ENCODE data around the gene SLC7A14.

Gene SLC7A14

DNA sequence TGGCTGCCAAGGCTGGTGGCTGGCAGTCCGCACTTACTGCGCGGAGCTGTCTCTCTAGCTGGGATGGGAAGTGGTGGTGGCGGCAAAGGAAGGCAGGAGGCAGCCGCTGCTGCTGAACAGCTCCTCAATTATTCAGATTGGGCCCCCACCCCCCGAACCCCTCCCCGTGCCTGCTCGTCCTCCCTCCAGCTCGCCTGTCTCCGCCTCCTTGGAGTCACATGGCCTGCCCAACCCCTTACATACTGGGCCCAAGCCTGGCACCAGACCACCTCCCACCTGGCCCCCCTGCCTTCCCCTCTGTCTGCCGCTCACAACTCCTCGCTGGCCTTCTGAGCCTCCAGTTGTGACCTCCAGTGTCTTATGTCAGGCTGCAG, at the start of gene SLC7A14:
Gene SLC7A14, minus strand, starts transcription at position 139 of the 374 bp plus-strand sequence. CDS start 59,139 bp downstream, outside the sequence.
- no peak for DNase-seq

DNA sequence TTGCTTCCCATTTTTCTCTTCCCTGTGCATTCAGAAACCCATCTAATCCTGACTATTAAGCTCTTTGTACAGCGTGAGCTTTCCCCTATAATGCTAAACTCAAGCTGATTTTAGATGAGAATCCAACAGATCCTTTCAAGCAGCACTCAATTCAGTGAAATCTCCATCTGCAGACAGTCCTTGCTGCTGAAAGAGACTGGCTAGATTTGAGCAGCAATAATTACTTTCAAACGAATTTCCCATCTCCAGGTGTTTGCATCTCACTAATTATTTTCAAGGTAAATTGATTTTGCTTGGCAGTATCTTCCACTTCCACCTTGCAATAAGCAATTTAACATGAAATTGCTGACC, 49.5 kb upstream of the SLC7A14 start:
- DNase-seq, result no peak

DNA sequence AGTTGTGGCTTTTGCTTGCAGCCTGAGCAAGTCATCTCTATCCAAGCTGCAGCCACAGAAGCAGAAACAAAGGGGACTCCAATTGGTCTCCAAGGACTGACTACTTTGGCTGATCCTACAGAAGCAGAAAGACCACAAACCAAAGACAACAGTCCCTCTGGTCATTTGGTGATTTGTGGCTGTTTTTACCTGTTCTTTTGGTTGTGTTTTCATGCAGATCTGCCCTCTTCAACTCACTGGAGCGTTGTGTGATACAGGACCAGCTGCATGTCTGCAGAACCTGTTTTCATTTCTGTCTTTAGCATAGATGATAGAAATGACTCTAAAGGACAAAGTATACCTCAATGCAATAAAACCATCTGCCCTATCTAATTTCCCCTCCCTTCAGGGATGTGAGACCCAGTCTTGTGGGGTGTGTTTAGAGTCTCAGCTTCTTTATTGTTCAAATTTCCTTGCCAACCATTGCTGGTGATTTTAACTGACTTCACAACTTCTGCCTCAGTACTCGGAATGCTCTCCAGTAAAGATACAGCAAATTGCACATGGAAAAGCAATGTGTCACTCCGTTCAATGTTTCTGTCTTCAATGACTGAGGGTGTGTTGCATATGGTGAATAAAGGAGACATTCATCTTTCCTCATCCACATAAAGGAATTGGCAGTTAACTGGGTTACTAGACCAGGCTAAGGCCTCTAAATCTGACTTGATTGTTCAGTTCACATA, 48.9 kb upstream of the SLC7A14 start:
- no peak for DNase-seq

DNA sequence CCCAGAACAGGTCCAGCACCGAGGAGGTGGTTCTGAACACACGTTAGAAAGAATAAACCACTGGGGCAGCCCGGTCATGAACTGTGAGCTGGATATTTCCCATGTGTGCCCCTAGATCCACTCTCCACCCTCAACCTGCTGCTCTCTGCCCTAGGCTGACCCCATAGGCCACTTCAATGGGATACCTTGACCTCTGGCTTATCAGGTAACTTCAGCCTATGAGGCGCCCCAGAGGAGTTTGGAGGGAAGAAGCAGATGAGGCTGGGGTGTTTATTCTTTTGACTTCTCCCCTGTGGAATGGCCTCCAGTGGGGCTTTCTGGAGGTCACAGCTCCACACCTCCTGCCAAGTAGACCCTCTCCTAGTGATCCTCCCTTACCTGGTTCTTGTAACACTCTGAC, 47.7 kb upstream of the SLC7A14 start:
- no peak for DNase-seq

DNA sequence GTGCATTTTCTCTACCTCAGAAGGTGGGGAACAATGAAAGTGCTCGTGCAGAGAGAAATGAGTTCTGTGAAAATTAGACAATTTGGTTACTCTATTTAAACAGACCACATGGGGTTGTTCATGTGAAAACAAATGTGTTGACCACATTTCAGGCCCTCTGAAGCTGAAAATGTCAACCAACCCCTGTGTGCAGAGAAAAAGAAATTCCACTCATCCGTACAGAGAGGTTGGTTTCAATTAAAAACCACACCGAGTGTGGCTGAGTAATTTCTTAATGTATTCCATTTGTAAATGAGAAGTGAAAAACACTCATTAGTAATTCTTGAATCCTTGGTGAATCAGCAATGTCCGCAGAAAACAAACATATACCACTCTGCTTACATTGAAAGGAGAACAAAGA, 46.9 kb upstream of the SLC7A14 start:
- no peak for DNase-seq

DNA sequence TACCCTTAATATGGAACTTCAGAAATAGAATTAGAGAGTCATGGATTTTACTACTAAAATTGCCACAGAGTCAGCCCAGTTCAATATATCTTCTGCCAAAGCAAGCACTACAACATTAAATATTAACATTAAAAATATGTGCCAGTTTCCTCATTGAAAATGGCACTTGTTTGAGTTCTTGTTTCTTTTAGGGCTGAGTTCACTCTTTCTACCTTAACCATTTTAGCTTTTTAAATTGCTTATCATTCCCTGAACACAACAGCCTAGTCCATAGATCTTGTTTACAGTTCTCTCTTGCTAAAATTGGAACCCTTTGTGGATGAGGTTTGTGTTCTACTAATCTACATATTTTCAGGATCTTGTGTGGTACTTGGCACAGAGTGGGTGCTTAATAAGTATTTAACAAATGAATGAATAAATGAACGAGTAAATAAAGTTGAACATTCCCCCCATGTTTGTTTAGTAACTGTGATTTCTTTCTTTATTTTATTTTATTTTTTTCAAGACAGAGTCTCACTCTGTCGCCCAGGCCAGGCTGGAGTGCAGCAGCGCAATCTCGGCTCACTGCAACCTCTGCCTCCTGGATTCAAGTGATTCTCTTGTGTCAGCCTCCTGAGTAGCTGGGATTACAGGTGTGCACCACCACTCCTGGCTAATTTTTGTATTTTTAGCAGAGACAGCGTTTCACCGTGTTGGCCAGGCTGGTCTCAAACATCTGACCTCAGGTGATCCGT, 46.0 kb upstream of the SLC7A14 start:
- DNase-seq, result no peak

DNA sequence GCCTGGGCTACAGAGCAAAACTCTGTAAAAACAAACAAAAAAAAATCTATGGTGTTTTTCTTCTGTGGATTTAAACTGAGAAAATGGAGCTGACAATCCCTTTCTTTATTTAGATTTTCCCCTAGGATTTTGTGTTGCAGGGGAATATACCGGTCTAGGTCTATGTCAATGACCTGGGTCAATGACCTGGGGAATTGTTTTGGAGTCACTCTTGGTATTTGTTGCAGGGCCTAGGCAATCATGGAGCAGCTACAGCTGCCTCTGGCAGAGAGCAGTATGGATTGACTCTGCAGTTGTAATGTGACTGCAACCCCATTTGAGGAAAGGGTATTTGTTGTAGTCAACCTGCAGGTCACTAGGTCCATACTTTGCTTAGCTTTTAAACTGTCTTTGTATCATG, 37.6 kb upstream of the SLC7A14 start:
- DNase-seq, result no peak

DNA sequence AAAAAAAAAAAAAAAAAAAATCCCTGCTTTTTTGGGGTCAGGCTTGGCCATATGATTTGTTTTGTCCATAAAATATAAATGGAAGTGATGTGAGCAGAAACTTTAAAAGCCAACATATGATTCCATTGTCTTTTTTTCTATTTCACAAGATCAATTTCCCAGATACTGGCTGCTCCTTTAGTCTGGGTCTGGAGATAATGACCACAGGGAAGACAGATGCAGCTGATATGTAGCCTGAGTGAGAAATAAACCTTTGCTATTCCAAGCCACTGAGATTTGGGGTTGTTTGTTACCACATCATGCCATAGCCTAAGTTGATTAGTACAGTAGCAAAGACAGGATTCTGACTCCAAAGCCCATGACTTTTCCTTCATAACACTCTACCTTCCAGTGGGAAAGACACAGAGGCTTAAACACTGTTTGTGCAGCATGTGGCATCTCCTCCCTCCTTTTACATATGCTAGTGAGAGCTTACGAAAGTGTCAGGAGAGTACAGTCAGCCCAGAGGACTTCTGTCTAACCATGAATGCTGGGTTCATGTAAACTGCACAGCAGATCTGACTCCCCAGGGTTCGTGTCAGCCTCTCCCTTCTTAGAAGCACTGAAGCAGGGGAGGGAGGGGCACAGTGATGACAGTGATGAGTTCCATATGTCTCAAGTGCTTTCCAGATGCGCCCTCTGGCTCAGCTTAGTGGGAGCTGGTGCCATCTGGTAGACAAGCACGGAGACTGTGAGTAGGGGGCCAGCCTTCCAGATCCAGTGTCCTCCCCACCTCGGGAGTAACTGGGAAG, 36.7 kb upstream of the SLC7A14 start:
- no peak for DNase-seq

DNA sequence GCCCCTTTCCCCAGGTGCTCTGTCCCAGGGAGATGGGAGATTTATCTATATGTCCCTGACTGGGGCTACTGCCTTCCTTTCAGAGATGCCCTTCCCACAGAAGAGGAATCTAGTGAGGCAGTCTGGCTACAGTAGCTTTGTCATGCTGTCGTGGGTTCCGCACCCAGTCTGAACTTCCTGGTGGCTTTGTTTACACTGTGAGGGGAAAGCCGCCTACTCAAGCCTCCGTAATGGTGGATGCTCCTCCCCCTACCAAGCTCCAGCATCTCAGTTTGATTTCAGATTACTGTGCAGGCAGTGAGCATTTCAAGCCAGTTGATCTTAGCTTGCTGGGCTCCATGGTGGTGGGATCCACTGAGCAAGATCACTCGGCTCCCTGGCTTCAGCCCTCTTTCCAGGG, 35.4 kb upstream of the SLC7A14 start:
- no peak for DNase-seq

DNA sequence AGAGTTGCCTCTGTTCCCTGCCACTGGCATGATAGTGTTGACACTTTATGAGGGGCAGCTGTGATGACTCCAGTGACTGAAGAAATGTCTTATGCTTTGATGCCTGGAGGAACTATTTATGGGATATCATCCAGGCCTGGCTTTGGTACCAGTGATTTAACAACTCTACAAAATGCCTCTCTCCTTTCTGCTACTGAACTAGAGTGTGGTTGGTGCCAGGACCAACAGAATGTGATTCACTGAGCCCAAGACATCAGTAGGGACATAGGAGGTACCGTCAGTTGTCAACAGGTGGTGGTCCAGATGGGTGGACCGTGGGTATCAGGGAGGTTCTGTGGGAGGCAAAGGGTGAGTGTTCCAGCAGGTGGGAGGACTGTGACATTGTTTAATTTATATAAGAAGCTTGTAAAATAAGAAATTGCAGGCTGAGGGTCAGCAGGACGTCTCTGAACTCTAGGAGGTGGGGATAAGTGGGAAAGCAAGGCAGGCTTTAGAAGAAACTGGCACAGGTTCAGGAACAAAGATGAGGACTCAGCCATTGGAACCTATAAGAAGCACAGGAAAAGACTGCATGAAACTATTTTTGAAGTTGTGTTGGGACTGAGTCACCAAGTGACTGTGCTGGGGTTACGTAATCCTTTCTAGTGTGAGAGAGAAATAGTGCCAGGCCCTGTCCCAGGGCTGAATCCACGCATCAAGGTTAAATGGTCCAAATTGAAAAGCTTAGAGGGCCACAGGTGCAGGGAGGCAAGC, 28.5 kb upstream of the SLC7A14 start:
- no peak for DNase-seq

DNA sequence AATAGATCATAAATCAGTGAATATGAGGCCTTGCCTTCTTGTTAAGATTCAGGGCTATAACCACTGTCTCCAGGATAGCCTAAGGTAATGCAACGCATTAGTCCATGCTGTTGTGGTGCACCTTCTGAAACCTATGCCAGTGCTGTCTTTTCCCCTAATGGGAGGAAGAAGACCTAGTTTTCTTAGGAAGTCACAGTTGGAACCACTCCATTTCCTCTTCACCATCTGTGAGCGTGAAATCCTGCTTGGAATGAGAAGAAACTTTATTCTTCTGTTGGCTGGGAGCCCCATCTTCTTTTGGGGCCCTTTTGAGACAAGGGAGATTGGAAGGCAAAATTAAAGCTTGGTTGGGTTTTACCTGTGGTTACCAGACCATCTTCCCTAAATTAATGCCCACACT, 25.9 kb upstream of the SLC7A14 start:
- no peak for DNase-seq

DNA sequence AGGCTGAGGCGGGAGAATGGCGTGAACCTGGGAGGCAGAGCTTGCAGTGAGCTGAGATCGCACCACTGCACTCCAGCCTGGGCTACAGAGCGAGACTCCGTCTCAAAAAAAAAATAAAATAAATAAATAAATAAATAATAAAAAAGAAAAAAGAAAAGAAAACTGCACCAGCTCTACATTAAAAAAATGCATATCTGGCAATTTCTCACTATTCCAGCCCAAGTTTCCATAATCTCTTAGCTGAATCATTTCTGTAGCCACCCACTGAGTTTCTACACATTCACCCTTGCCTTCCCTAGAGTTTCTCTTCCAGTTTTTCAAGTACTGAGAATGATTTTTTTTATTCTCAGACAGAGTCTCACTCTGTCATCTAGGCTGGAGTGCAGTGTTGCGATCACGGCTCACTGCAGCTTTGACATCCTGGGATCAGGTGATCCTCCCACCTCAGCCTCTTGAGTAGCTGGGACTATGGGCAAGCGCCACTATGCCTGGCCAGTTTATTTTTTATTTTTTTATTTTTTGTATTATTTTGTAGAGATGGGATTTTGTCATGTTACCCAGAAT, 24.5 kb upstream of the SLC7A14 start:
- no peak for DNase-seq

DNA sequence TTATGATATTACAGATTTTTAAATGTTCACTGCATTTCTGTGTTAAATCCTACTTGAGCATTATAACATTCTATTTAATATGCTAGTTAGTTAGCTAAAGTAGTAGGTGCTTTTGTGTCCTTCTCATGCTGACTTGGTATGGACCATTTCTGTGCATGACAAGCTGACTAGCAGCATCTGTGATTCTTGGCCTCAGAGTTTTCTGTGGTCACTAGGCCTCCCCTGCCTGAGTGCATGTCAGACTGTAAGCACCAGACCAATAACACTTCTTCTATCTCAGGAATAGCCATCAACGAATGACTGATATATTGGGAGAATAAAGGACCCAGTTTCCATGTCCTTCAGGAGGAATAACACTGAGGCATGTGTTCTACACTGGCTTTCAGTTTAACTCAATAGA, 22.6 kb upstream of the SLC7A14 start:
- no peak for DNase-seq

DNA sequence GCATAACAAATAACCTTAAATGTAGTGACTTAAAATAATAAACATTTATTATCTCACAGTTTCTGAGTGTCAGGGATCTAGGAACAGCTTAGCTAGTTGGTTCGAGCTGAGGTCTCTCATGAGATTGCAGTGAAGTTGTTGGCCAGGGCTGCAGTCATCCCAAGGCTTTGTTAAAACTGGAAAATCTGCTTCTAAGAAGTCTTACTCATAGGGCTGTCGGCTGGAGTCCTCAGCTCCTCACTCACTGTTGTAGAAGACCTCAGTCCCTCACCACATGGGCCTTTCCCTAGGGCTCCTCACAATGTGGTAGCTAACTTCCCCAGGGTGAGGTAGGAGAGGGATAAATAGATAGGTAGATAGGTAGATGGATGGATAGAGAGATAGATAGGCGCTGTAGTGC, 20.8 kb upstream of the SLC7A14 start:
- DNase-seq, result no peak

DNA sequence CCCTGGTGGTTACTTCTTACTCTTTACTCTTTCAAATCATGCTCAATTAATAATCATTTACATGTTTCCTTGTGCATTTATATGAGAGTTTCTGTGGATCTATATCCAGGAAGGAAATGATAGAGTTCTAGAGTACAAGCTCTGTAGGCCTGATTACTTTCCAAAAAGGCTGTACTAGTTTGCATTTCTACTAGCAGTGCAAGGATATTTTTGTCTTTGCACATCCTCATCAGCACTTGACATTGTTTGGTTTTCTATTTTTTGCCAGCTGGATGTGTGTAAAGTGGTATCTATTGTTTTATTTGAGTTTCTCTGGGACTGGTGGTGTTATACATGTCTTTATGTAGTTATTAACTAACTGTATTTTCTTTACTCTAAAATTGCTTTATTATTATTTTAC, 19.6 kb upstream of the SLC7A14 start:
- DNase-seq, result no peak

DNA sequence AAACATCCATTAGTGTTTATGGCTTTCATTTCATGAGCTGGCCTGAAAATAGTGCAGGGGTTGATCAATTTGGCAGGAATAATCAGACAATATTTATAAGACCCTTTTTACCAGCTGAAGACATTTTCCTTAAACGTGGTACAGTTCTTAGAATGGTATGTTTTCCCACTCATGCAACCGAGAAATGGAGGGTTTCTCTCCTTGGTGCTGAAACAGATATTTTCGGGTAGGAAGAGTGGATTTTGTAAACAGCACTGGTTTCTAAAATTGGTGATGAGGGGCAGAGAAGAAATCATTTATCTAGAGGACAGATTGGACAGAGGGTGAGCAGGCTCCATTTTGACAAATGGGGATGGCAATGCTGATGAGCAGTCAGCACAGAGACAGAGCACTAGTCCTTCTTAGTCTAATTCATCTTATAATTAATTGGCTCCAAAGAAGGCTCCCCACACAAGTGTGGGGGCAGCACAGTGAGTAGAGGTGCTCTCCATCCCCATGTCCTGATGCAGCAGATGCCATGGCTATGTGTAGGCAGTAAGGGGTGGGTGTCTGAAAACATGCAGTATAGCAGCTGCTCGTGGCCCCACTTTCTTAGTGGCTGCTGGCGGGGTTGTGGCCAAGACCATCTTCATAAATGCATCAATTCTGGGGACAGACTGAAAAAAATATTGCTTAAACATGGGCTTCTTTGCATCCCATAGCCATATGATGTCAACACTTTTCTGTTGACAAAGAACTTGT, 18.1 kb upstream of the SLC7A14 start:
- DNase-seq, result no peak

DNA sequence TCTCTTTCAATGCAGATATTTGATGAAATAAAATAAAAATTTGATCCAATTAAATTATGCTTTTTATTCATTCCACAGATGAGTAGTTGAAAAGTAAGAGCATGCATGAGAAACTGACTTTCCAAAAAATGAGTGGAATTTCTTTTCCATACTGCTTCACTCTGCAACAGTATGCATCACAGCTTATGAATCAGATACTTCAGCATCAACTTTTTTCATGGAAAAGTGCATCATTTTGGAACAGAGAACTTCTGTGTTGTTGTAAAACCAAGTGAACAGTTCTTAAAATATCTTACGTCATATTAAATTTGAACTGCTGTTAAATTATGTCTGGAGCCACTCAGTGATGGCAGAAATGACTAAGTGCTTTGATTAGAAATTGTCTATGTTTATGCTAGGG, 16.7 kb upstream of the SLC7A14 start:
- DNase-seq, result no peak

DNA sequence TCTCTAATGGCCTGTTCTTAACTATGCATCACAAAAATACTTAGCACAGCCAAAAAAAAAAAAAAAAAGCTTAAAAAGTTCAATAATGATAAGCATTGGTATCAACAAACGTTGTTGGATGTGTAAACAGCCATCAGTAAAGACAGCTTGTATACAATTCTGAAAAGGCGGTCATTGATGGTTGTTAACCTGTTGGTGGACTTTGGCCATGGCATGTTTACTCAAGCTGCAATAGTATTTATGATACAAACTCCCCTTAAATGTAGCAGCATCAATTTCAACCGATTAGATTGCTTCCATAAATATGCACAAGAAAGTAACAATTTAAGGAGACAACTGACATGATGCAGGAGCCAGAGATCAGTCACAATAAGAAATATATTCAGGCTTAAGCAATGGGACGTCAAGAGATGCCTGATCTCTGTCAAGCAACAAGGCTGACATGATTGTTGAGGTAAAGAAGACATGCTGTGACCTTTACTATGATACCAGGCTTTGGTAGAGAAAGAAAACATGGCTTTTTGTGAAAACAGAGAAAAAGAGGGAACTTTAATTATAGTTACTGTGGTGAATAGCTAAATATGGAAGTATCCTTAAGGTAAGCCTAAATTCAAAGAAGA, 14.2 kb upstream of the SLC7A14 start:
- no peak for DNase-seq

DNA sequence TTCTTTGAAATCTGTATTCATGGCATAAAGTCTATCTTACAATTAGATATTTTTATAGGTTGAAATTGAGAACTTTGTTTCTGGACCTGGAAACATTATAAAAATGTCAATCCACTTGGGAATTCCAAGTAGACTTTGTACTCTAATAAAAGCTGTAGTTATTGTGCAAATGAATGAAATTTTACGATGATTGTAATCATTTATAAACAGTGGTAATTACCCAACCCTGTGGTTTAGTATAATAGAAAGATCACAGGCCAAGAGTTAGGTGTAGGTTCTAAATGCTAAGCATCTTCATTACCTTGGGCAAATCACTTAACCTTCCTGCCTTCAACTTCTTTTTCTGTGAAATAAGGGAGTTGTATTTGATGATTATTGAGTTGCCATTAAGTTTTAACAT, 13.2 kb upstream of the SLC7A14 start:
- DNase-seq, result no peak

DNA sequence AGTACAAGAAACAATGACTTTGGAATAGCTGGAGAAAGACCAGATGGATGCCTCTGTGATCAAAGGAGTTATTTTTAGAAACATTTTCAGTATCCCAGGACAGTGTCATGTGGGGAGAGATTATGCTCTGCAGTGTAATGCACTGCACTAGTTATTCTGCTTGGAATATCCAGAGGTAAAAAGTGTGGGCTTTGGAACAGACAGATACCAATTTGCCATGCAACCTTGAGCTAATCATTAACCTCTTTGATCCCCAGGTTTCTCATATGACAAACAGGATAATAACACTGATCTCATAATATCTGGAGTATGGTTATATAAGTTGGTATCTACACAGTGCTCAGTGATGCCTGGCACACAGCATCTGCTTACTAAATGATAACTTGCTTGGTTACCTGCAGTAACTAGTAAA, 12.2 kb upstream of the SLC7A14 start:
- no peak for DNase-seq

DNA sequence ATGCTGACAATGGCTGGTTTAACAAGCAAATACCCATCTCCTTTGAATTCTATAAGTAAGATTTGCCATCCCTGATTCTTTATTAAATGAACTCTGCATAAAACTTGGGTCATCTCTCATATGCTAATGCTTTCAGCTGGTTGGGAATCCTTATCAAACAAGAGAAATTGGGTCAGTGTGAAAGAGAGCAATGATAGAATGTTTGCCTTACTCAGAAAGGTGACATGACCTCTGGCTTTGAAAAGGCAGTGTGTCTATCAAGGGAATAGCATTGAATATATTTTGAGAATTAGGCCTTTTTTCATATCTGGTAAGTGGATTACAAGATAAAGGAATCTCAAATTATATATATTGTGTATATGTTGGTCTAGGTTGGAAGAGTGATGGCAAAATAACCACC, 8.7 kb upstream of the SLC7A14 start:
- no peak for DNase-seq

DNA sequence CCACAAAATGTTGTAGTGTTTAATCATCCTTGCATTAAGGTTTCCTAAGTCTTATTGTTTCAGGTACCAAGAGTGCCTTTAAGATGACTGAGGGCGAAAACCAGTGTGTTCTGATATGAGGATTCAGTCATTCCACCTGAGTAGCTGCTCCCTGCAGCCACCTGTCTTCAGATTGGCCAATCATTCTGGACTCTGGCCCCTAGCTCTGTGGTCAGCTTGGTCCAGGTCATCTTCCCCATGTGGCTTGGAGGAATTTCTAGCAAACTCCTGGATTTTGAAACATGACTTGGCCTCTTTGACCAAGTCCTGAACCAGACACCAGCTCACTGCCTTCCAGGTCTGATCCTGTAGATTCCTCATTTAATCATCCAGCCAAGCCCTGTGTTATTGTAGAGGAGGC, 7.8 kb upstream of the SLC7A14 start:
- DNase-seq, result no peak

Data from activated naive CD4-positive, alpha-beta T cell (primary cell).